Uterus (tissue), 4 donors: ENCODE measurements around the gene SLC29A4. TPM values are rescaled to one million over a fixed set of nuclear protein-coding genes. Genes with fewer than 3 reads are reported as not detected.
"Not testable (repeated sequence)": the region's sequence is repeated elsewhere in the genome, so short reads cannot be mapped to it uniquely, and the experiment has no call there.

Experiments
- DNase-seq, 2 donors: peaks; one replicate each; pipeline ENCODE4 v3.0.0-alpha.2; 2019 to 2020
- H3K27ac ChIP-seq, 2 donors: fragments of 200-600 bp; sonication (generic); 1 replicate in 1 of 2; 2 replicates in 1 of 2; pipeline ENCODE4 v1.5.1; 2016 to 2018
- H3K27me3 ChIP-seq, 2 donors: fragments of 200-600 bp; sonication (generic); one replicate each; pipeline ENCODE4 v1.5.1; 2018 to 2019; ENCODE audit warnings: control low read depth in 1 of 2
- H3K36me3 ChIP-seq, 2 donors: fragments of 200-600 bp; sonication (generic); one replicate each; pipeline ENCODE4 v1.5.1; 2019; ENCODE audit warnings: control low read depth in 1 of 2
- H3K4me1 ChIP-seq, 2 donors: fragments of 200-600 bp; sonication (generic); one replicate each; pipeline ENCODE4 v1.5.1; 2018 to 2019; ENCODE audit warnings: control low read depth in 1 of 2
- H3K4me3 ChIP-seq, 2 donors: fragments of 200-600 bp; sonication (generic); 1 replicate in 1 of 2; 2 replicates in 1 of 2; pipeline ENCODE4 v1.5.1; 2018 to 2019; ENCODE audit warnings: mild to moderate bottlenecking in 1 of 2
- H3K9me3 ChIP-seq, 2 donors: fragments of 200-600 bp; sonication (generic); one replicate each; pipeline ENCODE4 v1.5.1; 2019; ENCODE audit warnings: control low read depth in 1 of 2
- POLR2A ChIP-seq, 2 donors: fragments of 450-650 bp; IDR thresholded peaks; one replicate each; pipeline ENCODE4 v1.6.1; 2016; ENCODE audit warnings: antibody characterized with exemption in 2 of 2, mild to moderate bottlenecking in 1 of 2, moderate library complexity in 1 of 2
- intact Hi-C: fragments of 100-400 bp; cut with DNase I; formaldehyde crosslinking; loops from one replicate; pipeline ENCODE4 v1.15.1; 2023; ENCODE audit warnings: low total_unique reads
- total RNA-seq, 4 donors: library from RNA; depleted of rRNA in 3 of 4; stranded (reverse); fragments of >200 nt in 3 of 4; gene quantifications; one replicate each; pipeline versions ENCODE4 v1.1.0 to v1.2.4, GENCODE V29; 2014 to 2023
- TF ChIP-seq, protein P1 (sequence below), 4 experiments: fragments of 200-600 bp in 2 of 4; fragments of 450-650 bp in 2 of 4; sonication (generic) in 2 of 4; IDR thresholded peaks; one replicate each; pipeline ENCODE4 v1.5.1; 2016 to 2019; ENCODE audit warnings: antibody characterized with exemption in 4 of 4, mild to moderate bottlenecking in 2 of 4, moderate library complexity in 1 of 4
- donor health status: DM: yes; HTN: yes; CAD: no.

Gene SLC29A4
- total RNA-seq, 4 donors from 2014 or later = 1.8 to 5.0 TPM; not detected in 2

GRCh38 chr7:5274441-5274840 is 8.3 kb upstream of the SLC29A4 start:
- TF ChIP-seq, protein P1, sequence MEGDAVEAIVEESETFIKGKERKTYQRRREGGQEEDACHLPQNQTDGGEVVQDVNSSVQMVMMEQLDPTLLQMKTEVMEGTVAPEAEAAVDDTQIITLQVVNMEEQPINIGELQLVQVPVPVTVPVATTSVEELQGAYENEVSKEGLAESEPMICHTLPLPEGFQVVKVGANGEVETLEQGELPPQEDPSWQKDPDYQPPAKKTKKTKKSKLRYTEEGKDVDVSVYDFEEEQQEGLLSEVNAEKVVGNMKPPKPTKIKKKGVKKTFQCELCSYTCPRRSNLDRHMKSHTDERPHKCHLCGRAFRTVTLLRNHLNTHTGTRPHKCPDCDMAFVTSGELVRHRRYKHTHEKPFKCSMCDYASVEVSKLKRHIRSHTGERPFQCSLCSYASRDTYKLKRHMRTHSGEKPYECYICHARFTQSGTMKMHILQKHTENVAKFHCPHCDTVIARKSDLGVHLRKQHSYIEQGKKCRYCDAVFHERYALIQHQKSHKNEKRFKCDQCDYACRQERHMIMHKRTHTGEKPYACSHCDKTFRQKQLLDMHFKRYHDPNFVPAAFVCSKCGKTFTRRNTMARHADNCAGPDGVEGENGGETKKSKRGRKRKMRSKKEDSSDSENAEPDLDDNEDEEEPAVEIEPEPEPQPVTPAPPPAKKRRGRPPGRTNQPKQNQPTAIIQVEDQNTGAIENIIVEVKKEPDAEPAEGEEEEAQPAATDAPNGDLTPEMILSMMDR (IDR thresholded peaks at IDR 0.05) = no peak
- no peak for TF ChIP-seq POLR2A (IDR thresholded peaks at IDR 0.05)
- intact Hi-C loops = no loop called here
- DNase-seq = no peak
- no peaks in the 10 kb centered on the region for H3K27me3 ChIP-seq
- no peak overlapping the region for H3K4me3 ChIP-seq
- H3K27ac ChIP-seq = no peak overlapping the region
- no peaks in the 10 kb centered on the region for H3K4me1 ChIP-seq
- H3K36me3 ChIP-seq = no peaks in the 10 kb centered on the region
- H3K9me3 ChIP-seq = no peaks in the 10 kb centered on the region

DNA sequence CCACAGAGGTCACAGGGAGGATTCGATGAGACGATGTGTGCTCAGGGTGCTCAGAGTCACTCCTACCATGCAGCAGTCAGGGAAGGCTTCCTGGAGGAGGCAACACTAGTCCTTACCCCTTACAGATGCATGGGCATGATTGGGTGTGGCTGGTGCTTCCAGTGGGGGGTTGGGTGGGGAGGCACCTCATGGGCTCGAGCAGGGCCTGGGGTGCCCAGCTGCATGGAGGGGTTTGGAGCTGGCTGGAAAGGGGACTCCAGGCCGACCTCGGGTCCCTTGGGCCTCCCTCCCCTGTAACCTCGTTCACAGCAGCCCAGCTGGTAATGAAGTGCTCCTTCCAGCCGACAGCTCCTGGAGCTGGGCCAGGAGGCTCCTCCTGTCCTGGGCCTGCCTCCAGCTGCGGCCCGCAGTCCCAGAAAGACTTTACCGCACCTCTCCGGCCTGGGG is 7.7 kb upstream of the SLC29A4 start:
- H3K4me3 ChIP-seq, H3K27me3 ChIP-seq, intact Hi-C loops, H3K9me3 ChIP-seq, H3K36me3 ChIP-seq, H3K4me1 ChIP-seq, H3K27ac ChIP-seq: not testable (repeated sequence)
- DNase-seq = peak; percentile 42 to 68

GRCh38 chr7:5275510-5275909 is 7.2 kb upstream of the SLC29A4 start:
- intact Hi-C loops, H3K27me3 ChIP-seq, H3K4me3 ChIP-seq, H3K36me3 ChIP-seq, H3K4me1 ChIP-seq, H3K9me3 ChIP-seq, H3K27ac ChIP-seq: not testable (repeated sequence)
- peak; percentile 69 to 84 for DNase-seq

GRCh38 chr7:5276123-5276522 is 6.6 kb upstream of the SLC29A4 start:
- H3K4me1 ChIP-seq, H3K9me3 ChIP-seq, H3K4me3 ChIP-seq, H3K27me3 ChIP-seq, DNase-seq, H3K36me3 ChIP-seq, H3K27ac ChIP-seq, intact Hi-C loops: not testable (repeated sequence)

- TF ChIP-seq, protein P1 (IDR thresholded peaks at IDR 0.05) = no peak
- no peak for TF ChIP-seq POLR2A (IDR thresholded peaks at IDR 0.05)
- Histone ChIP-seq H3K4me1 (no peaks in the 10 kb centered on the region), H3K9me3 (no peaks in the 10 kb centered on the region), H3K4me3 (no peak overlapping the region), H3K27ac (no peak overlapping the region), H3K27me3 (no peaks in the 10 kb centered on the region), H3K36me3 (no peaks in the 10 kb centered on the region)
- DNase-seq = no peak
- intact Hi-C loops = no loop called here
Measured at GRCh38 chr7:5276611-5277010, 6.1 kb upstream of the SLC29A4 start.

DNA sequence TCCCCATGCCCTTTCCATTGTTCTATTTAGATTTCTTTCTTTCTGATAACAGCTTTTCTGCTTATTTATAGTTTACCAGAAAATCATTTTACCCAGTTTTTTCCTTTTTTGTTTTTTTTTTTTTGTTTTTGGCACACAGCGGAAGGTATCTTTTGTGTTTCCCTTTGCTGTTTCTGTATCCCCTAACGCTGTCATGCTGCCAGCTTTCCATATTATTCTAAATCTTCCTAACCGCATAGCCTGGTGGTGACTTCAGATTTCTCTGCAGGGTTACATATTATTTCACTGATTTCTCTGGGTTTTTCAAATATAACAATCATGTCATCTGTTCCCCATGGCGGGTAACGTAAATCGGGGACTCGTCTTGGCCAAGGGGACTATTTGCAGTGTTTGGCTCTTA is 4.0 kb upstream of the SLC29A4 start:
- no peak overlapping the region for H3K4me3 ChIP-seq
- TF ChIP-seq, protein P1 (IDR thresholded peaks at IDR 0.05) = no peak
- no peak for TF ChIP-seq POLR2A (IDR thresholded peaks at IDR 0.05)
- H3K27ac ChIP-seq = no peak overlapping the region
- DNase-seq = no peak
- H3K36me3 ChIP-seq = no peaks in the 10 kb centered on the region
- intact Hi-C loops = no loop called here
- peaks cover 0 to 7% of the 10 kb centered on the region in 2 donors for H3K4me1 ChIP-seq
- no peaks in the 10 kb centered on the region for H3K9me3 ChIP-seq
- no peaks in the 10 kb centered on the region for H3K27me3 ChIP-seq

GRCh38 chr7:5279734-5280133 is 3.0 kb upstream of the SLC29A4 start:
- Histone ChIP-seq H3K36me3 (no peaks in the 10 kb centered on the region), H3K4me1 (peaks cover 0 to 8% of the 10 kb centered on the region in 2 donors), H3K27ac (no peak overlapping the region), H3K4me3 (no peak overlapping the region), H3K27me3 (no peaks in the 10 kb centered on the region), H3K9me3 (no peaks in the 10 kb centered on the region)
- no peak for TF ChIP-seq POLR2A (IDR thresholded peaks at IDR 0.05)
- TF ChIP-seq, protein P1 (IDR thresholded peaks at IDR 0.05) = no peak
- no peak for DNase-seq
- intact Hi-C loops = no loop called here

GRCh38 chr7:5281598-5282500 is 894 bp upstream of the SLC29A4 start:
- H3K4me1 ChIP-seq, H3K4me3 ChIP-seq, intact Hi-C loops, DNase-seq, H3K9me3 ChIP-seq, H3K27me3 ChIP-seq, H3K27ac ChIP-seq, H3K36me3 ChIP-seq: not testable (repeated sequence)
